Stimulated activated CD8-positive, alpha-beta memory T cell treated with anti-CD3 and anti-CD28 coated beads, Interleukin-15, amount 100 ng/mL, for 1 hour (primary cell): ENCODE results near the gene ZMYM2.

Source experiments
- DNase-seq: peaks from one replicate; pipeline ENCODE4 v3.0.0-alpha.2; 2020; ENCODE audit warnings: low read depth

The ZMYM2 gene

DNA sequence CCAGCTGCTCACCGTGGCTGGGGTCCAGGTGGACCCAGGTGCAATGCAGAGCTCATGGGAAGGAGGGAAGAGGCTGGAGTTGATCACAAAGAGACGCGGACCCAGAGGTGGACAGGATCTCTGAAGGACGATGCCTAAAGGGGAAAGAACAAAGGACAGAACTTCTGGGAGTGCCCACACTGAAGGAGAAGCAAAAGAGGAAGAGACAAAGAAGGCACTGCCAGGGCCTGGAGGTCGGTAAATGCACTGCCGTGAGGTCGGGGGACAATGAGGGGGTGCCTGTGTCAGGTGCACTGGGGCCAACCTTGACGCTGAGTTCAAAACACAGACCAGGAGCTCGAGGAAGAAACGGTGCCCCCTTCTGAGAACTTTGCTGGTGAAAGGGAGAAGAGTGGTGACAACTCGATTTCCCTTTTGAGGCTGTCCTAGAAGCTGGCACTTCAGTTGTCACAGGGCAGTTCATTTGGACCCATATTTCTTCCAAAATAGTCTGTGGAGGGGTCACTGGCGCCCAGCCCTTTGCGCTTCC lies 146.7 kb downstream of the ZMYM2 start:
- no peak for DNase-seq

DNA sequence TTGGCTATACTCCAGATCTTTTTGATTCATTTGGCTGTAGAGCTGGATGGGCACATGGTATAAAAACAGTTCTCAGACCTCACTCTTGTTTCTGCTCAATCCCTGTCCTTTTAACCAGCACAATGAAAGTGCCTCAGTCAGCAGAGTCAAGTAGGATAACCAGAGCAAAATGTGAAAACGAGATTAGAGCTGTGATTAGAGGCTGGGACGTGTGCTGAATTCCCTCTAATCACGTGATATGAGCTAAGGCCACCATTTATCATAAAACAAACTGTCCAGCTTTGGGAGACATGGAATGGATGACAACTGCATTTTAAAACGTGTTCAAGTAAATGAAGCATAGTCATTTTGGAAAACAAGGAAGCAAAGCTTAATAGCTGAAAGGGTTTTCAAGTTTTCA lies 148.2 kb downstream of the ZMYM2 start:
- DNase-seq = no peak

DNA sequence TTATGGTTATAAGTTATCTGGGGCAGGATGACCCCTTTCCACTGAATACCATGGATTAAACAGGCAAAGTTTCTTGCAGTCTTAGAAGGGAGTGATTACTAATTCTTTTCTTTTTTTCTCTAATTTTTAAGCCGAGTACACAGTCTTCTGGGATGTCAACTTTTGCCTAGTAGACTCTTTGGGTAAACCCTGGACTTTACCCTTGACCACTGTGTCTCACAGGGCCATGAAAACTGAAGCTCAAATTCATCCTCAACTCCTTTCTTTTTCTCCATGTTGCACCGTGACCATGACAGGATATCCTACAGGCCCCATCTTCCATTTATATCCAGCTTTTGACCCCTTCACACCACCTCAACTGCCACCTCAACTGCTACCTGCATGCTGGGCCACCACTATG lies 150.5 kb downstream of the ZMYM2 start:
- DNase-seq = no peak

DNA sequence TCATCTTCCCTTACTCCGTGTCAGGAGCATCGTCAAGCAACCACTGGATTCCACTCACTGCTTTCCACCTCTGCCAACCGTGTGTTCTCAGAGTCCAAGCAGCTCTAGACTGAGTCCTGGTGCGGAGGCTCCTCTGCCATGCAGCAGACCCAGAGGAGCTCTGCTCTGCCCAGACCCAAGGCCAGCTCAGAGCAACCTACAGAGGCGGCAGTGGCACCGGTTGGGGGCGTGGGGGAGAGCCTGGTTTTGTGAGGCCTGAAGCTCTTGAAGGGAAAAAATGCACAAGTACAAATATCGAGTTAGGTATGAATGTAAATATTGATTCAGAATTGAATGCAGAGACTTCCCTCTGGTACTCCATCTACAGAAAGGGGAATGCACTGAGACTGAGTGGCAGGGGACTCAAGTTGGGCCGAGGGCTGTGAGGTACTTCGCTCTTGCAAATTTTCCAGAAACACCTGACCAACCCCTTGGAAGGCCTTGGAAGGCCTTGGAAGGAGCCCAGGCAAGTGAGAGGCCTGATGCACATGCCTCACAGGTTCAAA lies 155.6 kb downstream of the ZMYM2 start:
- DNase-seq = no peak

DNA sequence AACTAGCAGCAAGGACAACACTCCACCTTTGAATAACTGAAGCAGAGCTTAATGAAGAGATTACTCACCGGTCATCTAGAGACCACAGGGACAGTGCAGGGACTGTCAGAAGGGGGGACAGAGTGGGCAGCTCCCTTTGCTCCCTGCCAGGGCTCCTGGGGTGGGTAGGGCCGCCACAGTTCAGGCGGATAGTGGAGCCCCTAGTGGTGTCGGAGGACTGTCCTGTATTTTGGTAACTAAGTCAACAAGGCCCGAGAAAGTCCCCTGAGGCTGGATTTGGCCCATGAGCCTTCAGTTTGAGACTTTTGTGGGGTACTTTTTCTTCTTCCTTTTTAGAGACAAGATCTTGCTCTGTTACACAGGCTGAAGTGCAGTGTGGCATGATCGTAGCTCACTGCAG lies 157.7 kb downstream of the ZMYM2 start:
- no peak for DNase-seq

DNA sequence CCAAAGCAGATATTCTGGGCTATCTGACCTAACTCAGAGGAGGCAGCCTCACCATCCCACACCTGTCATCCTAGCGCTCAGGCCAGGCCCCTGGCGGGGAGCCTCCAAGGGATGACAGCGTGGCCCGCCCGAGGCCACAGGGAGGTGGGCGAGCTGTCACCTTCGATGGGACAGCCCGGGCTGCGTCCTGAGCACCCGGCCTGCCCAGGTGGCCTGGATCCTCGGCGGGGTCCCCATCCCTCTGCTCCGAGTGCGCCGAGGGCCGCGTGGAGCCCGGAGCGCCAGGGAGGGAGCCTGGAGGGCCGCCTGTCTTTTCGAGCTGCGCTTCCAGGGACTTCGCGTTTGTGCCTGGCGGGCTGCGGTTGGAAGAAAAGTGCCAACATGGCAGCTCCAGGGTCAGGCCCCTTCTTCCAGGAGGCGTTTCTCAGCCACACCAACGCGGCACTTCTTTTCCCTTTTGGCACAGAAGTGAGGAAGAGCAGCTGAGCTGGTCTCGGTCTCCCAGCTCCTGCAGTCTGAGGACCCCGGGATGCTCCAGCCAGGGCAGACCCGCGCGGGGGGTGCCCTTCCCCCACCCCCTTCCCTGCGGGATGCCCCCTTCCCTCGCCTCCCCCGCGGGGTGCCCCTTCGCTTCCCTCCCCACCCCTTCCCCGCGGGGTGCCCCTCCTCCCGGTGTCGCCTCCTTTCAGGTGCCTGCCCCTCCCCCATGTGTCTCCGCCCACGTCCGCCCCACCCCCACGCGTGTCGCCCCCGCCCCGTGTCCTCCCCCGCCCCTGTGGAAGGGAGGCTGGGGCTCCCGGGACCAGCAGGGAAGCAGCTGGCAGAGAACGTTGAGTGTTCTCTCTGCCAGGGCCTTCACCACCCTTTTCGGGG lies 160.0 kb downstream of the ZMYM2 start:
- DNase-seq = no peak

DNA sequence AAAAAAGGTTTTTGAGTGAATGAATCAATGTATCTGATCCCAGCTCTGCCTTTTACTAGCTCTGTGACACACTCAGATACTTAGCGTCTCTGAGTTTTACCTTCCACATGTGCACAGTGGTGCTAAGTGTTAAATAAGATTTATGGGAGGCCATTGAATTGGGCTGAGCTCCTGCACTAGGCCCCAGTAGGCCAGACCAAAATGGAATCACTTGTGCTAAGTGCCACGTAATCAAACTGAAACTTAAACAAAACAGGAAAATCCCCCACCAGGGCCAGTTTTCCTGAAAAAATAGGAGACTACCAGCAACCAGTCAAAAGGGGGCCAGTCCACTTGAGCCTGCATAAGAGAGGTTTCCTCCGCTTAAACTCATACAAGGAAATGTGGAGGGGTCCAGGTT lies 161.4 kb downstream of the ZMYM2 start:
- no peak for DNase-seq

DNA sequence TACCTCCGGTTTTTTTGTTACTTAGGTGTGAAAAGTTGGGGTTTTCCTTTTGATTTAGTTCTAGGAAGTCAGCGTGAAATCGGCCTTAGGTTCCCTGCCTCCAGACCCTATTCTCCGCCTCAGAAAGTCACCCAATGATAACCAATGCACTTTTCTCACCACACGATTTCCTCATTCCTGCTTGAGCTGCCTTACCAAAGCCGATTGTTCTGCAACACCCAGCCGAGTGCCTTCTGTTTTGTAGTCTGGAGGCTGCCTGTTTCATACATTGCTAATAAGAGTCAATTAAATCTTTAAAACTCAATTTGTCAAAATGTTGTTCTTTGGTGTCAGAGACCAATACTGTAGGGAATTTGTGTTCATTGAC lies 162.6 kb downstream of the ZMYM2 start:
- DNase-seq = no peak

DNA sequence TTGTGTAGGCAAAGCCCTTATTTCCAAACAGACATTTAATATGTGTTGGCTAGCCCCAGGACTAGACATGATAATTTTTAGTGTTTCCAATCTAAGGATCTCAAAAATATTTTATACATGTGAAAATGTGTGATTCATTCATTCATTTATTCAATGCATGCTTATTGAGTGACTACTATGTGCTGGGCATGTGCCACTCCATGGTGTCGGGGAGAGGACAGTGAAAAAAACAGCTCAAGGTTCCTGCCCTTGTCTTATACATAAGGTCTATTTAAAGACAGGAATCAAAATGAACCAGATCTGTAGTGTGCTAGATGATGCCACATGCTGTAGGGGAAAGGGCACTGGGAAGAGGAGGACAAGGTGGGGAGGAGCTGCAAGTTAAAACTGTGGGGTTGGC lies 165.8 kb downstream of the ZMYM2 start:
- no peak for DNase-seq

DNA sequence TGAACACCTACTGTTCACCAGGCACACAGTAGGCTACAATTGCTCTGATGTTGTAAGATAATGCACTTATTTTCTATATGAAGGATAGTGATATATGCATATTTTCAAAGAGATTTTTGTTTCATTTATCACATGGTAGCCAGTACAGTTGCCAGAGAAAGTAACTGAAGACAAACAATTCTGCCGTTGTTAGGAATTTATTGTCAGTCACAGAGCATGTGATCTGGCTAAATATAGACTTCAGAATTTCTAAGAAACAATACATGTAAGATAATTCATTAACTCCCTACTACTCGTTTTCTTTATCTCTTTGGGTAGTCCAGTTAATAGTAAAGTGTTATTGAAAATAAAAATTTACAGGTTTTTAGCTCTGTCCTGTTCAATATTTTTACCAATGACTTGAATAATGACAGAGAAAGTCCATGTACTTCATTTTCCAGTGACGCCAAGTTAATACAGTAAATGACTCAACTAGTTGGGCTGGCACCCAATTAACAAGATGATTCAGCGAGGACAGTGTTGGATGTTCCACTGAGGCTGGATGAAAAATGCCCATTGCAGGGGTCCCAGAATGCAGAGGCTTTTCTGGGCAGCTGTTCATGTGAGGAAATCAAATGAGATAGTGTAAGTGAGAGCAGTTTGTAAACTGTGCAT lies 166.7 kb downstream of the ZMYM2 start:
- DNase-seq = no peak

DNA sequence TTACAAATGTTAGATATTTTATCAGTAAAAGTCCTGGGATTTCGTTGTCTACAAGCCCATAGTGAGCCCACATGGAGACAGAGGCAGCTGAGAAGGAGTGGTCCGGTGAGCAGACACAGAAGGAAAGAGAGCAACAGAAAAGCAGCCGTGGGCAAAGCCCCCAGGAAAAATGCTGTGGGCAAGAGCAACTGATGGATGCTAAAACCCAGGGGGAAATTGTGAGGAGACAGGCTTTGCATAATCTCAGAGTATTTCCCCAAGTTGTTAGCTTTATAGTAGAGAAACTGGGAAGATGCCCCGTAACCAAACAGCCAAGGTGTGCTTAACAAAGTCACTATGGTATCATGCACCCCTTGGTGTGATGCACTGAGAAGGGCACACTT lies 167.2 kb downstream of the ZMYM2 start:
- no peak for DNase-seq

DNA sequence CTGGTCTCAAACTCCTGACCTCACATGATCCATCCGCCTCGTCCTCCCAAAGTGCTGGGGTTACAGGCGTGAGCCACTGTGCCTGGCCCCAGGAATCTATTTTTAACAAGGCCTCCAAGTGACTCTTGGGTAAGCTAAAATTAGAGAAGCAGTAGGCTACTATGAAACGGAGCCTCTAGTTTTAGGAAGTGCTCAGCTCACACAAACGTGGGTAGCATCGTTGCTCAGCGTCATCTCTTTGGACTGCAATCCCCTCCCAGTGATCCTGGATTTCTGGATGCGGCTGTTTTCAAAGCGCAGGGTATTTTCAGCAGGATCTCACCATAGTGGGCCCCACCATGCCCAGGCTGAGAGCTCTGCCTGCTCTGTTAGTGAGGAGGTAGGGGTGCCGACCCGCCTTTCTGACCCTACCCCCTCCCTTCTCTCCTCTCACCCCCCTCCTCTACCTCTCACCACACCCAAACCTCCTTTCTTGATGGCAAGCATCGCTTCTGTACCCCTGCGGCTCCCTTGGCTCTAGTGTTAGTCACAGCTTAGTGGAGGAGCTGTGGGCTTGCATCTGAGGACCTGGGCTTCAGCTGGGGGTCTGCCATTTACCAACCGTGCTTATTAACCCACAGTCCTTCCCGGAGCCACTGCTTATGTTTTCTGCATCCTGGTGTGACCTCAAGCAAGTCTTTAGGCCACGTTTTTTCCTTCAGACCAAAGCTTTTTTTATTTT lies 168.2 kb downstream of the ZMYM2 start:
- no peak for DNase-seq

DNA sequence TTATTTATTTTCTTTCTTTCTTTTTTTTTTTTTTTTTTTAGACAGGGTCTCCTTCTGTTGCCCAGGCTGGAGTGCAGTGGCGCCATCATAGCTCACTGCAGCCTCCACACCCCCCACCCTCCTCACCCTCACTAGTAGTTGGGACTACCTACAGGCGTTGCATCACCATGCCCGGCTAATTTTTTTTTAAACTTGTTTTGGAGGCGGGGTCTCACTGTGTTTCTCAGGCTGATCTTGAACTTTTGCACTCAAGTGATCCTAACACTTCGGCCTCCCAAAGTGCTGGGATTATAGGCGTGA lies 168.7 kb downstream of the ZMYM2 start:
- DNase-seq = no peak

DNA sequence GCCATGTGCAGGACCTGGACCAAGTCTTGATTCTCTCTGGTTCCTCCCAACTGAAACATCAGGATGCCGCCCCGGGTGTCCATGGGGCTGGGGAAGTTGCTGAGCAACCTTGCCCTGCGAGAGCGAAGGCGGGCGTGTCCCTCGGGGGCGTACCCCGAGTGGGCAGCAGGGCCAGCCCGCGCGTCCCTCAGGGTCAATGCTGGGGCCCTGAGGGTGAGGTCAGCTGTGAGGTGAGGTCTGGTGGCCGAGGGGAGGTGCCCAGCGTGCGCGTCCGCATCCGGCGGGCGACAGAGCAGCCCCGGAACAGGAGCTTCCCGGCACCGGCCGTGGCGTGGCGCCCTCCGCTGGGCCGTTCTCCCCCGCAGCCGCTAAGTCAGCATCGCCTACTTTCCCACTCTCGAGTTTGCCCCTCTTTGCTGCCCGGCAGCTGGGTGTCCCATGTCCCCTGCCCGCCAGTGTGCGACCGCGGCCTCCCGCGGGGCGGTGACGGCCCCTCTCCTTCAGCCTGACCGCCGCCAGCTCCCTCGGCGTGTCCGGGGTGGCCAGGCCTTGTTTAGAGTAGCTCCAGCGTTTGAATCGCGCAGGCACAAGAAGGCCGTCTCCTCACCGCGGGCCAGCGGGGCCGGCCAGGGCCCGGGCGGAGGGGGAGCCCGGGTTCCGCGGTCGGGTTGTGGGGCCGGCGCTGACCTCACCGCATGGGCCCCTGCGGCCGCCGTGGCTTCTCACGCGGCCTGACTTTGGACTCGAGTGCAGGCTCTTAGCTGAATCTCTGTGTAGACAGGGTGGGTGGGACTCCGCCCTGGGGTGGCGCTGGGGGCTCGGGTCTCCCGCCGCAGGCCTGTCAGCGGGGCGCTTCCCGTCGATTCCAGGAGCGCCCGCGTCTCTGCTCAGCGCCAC lies 169.3 kb downstream of the ZMYM2 start:
- no peak for DNase-seq

DNA sequence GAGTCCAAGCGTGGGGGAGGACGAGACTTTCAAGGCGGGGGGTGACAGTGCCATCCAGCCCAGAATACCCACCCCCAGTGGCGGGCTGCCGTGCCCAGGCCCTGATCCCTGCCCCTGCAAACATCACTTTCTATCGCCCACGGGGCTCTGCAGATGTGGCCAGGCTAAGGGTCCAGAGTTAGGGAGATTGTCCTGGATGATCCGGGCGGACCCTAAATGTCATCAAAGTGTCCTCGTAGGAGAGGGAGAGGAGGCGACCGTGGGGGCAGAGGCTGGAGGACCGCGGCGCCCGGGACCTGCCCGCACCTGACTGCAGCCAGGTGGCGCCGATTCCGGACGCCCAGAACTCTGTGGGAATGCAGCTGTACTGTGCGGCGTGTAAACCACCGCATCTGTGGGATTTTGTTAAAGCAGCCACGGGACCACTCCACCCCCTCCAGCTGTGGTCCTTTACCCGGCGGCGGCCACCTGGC lies 170.0 kb downstream of the ZMYM2 start:
- no peak for DNase-seq

DNA sequence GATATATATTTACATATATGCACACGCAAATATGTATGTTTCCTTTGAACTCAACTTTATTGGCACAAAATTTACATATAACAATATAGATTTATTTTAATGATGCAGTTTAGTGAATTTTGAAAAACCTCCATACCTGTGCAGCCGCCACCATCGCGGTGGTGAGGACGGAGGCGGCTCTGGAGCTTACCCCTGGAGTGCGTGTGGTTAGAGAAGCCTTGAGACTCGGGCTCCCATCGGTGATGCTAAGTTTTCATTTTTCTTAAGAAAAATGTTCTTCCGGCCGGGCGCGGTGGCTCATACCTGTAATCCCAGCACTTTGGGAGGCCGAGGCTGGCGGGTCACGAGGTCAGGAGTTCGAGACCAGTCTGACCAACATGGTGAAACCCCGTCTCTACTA lies 170.5 kb downstream of the ZMYM2 start:
- DNase-seq = no peak

DNA sequence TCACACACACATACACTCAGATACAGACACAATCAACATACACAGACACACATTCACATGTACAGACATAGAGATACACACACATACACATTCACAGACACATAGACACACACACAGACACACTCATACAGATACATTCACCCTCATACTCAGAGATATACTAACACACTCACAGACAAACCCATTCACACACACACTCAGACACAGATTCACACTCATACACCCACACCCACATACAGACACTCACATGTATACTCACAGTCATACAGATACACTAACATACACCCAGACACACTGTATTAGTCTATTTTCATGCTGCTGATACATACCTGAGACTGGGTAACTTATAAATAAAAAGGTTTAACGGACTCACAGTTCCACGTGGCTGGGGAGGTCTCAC lies 171.5 kb downstream of the ZMYM2 start:
- no peak for DNase-seq

DNA sequence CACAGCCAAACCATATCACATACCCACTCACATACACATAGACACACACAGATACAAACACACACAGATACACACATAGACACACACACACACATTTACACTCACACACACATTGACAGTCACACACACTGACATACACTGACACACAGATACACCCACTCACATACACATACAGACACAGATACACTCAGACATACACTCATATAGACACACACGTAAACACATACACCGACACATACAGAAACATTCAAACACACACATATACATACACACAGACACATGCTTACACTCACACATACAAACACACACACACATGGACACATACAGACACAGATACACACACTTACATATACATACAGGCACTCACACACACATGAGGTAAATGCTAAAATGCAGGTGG lies 172.1 kb downstream of the ZMYM2 start:
- no peak for DNase-seq

DNA sequence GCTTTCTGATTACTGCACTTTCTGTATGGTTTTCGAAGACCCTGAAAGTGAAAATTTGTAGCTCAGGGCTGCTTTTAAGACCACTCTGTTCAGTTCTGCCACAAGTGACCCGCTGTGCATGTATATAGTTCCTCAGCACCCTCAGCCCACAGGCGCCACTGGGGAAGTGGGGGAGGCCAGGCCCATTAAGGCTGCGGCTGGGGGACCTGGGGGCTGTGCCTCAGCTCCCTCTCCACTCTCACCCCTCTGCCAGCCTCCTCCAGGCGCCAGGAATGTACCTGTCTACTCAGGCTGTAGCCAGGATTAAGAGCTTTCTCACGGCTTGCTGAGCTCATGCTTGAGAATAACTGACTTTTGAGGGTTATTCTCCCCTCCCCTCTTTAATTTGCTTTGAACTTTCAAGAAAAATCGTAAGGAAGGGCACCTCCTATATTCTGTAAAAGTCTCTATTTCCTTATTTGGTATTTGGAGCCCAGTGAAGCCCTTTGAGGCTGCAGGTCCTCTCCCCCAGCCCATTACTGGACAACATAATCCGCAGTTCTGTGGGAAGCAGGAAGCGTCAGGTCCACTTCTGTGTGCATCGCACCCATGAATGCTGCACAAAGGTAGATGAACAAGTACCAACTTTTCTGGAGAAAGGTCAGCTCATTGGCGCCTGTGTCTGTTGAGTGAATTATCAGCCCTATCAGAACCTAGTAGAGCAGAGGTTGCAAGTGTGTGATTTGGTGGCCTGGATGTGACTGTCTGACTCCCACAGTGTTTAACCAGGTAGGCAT lies 172.7 kb downstream of the ZMYM2 start:
- DNase-seq = no peak

DNA sequence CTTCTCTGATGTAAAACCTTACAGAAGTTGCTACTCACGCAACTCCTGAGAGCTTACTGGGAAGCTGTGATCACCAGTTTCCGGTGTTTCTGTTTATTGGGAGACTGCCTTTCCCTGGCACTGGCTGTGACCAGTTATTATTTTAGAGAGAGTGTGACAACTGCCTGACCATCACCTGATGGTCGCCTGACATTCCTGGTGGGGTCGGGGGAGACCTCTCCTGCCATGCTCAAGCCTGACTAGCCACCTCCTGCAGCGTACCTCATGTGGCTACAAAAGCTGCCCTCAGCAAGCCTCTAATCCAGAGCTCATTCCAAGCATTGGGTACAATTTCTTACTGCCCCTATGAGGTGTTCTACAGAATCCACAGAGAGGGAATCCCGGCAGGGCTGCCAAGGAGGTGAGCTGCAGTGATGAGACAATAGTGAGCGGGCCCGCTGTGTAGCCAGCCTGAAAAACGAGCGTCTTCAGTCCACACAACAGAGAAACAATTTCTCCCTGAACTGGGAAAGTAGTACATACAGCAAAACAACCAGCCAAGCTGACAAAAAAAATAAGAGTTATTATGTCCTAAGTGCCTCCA lies 173.6 kb downstream of the ZMYM2 start:
- DNase-seq = no peak

DNA sequence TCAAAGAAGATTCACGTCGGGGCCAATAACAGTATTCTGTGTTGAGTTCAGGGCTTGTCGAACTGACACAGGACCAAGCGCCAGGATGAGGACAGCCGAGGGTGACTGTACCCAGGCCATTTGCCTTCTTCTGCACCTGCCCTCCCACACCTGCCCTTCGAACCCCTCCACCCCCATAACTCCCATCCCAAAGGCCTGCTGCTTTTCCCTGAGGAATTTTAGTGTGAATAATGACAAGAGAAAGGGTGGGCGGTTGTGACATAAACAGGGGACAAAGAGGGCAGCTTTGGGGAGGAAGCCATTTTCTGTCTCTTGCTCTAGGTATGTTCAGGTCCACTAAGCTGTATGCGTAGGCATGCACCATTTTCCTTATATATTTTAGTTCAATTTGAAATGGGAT lies 176.2 kb downstream of the ZMYM2 start:
- no peak for DNase-seq
